GM12864 (cell line): ENCODE results near the gene RNF130.

Source experiments
- DNase-seq: peaks from one replicate; pipeline ENCODE4 v3.0.0-alpha.2; 2011; ENCODE audit warnings: low read depth
- H3K4me3 ChIP-seq: 2 replicates; pipeline ENCODE4 v1.5.1; 2011; ENCODE audit warnings: mild to moderate bottlenecking, low read depth, low read length, control low read depth
- TF ChIP-seq, protein P1 (sequence below): IDR thresholded peaks from 2 replicates; pipeline ENCODE4 v1.5.1; 2011; ENCODE audit warnings: low read depth, mild to moderate bottlenecking, moderate library complexity, low read length, control low read depth, inconsistent platforms; ENCODE audit errors: missing control alignments

RNF130 gene

DNA sequence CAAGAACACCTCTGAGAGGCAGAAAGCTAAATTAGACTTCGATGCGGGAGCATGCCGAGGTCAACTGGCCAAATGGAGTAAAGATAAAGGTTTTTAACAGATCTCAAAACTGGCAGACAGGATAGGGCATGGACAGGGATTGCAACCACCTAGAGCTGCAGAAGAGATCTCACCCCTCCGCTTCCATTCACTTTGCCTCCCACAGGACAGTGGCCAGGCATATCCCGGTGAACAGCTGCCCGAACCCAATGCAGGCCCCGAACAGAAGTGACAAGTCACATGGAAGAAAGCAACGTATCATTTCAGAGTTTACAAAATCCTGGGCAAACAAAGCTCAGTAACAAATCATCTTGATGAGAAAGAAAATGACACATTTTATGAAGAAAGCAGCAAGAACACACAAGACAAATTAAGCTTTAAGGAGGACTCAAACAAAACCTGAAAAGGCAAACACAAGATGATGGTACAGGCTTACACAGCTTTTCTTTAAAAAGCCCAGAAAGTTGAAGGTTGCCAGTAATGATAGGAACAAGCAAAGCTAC is 18.4 kb downstream of the RNF130 start:
- H3K4me3 ChIP-seq: no peak overlapping the region
- no peak for DNase-seq
- TF ChIP-seq, protein P1, sequence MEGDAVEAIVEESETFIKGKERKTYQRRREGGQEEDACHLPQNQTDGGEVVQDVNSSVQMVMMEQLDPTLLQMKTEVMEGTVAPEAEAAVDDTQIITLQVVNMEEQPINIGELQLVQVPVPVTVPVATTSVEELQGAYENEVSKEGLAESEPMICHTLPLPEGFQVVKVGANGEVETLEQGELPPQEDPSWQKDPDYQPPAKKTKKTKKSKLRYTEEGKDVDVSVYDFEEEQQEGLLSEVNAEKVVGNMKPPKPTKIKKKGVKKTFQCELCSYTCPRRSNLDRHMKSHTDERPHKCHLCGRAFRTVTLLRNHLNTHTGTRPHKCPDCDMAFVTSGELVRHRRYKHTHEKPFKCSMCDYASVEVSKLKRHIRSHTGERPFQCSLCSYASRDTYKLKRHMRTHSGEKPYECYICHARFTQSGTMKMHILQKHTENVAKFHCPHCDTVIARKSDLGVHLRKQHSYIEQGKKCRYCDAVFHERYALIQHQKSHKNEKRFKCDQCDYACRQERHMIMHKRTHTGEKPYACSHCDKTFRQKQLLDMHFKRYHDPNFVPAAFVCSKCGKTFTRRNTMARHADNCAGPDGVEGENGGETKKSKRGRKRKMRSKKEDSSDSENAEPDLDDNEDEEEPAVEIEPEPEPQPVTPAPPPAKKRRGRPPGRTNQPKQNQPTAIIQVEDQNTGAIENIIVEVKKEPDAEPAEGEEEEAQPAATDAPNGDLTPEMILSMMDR: no peak

DNA sequence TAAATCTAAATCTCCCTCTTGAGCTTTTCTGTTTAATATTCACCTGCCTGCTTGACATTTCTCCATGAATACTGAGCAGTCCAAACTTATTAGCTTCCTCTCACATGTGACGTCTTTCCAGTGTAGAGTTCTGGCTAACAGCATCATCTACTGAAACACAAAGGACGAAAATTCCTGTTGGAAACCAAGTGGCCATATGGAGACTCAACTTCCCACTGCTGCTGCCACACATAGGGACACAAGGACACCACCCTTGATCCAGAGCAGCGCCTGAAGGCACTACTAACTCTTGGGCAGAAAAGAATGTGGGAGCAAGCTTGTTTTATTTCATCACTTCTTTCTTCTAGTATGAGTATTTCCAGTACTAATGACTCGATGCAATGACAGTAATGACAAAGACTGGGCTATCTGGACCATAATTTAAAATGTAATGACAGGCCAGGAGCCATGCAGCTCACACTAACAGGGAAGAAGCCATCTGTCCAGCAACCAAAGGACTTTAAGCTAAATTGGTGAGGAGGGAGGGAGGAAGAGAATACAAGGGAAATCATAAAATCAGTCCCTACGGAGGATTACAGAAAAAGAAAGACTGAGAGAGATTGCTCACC is 19.2 kb downstream of the RNF130 start:
- TF ChIP-seq, protein P1: no peak
- no peak for DNase-seq
- no peak overlapping the region for H3K4me3 ChIP-seq

DNA sequence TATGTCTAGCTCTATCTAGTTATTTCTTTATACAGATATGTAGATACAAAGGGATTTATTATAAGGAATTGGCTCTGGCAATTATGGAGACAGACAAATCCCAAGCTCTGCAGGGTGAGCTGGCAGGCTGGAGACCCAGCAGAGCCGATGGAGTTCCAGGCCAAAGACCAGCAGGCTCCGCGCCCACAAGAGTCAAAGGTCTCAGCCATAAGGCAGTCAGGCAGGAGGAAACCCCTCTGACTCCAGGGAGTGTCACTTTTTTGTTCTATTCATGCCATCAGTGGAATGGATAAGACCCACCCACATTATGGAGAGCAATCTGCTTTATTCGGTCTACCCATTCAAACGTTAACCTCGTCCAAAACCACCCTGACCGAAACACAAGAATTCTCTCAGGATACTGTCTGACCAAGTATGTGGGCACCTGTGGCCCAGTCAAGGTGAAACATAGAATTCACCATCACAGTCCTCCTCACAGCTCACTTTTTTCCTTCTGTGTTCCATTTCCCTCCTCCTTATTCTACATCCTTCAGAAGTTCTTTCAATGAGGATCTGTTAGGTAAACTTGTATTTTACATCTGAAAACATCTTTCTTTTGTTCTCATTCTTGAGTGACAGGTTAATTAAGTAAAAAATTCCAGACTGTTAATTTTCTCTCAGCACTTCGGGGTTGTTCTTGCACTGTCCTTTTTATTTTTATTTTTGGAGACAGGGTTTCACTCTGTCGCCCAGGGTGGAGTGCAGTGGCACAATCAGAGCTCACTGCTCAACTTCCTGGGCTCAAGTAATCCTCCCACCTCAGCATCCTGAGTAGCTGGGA is 21.2 kb downstream of the RNF130 start:
- no peak for DNase-seq
- no peak overlapping the region for H3K4me3 ChIP-seq
- TF ChIP-seq, protein P1: no peak

DNA sequence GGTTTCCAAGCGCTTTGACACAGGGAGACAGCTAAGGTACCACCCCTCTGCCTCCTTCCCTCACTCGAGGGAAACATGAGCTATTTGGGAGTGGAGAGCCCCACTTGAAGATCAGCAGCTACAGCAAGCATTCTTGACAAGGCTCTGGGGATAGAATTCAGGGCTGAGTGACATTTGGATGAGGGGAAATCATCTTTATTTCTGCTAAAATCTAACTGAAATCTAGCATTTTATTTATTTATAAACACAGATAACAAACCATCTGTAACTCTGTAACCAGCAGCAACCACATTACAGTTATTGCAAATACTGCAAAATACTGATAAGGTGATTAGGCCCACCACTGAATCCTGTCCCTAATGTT is 22.4 kb downstream of the RNF130 start:
- TF ChIP-seq, protein P1: no peak
- DNase-seq: no peak
- no peak overlapping the region for H3K4me3 ChIP-seq

DNA sequence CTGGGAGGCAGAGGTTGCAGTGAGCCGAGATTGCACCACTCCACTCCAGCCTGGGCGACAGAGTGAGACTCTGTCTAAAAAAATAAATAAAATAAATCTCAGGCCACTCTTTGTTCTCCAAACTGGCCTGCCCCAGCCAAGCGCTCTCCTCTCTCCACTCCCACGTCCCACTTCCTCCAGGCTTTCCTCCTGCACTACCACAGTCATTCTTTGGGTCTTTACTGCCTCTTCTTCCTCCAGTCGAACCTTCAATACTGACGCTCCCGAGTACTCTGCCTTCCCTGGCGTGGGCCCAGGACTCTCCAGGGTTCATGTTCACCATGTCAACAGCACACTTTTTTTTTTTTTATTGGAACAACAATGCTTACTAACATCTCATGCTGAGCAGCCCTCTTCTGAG is 23.9 kb downstream of the RNF130 start:
- H3K4me3 ChIP-seq: no peak overlapping the region
- TF ChIP-seq, protein P1: no peak
- DNase-seq: no peak

GRCh38 chr5:180046656-180047055 is 24.9 kb downstream of the RNF130 start:
- TF ChIP-seq, protein P1: no peak

More at GRCh38 chr5:180046656-180047055, 24.9 kb downstream of the RNF130 start:
- DNase-seq: no peak
- H3K4me3 ChIP-seq: no peak overlapping the region
